IPS DF 6.9 (cell line): ENCODE data around the gene TRAPPC14.
A peak's percentile ranks its signal among the peaks of the same experiment; 100 is the strongest.

Experiments used
- DNase-seq: peaks from one replicate; pipeline ENCODE4 v3.0.0-alpha.2; 2013; ENCODE audit warnings: low read depth, low spot score
- H3K27ac ChIP-seq: one replicate; pipeline ENCODE4 v1.5.1; 2013; ENCODE audit warnings: low read length, control low read depth
- H3K27me3 ChIP-seq: 2 replicates; pipeline ENCODE4 v1.6.1; 2013; ENCODE audit warnings: mild to moderate bottlenecking, low read length; ENCODE audit not compliant: control insufficient read depth, insufficient read depth
- H3K36me3 ChIP-seq: 2 replicates; pipeline ENCODE4 v1.6.1; 2013; ENCODE audit warnings: low read length; ENCODE audit not compliant: control insufficient read depth, insufficient read depth
- H3K4me1 ChIP-seq: 2 replicates; pipeline ENCODE4 v1.6.1; 2013; ENCODE audit warnings: low read length; ENCODE audit not compliant: control insufficient read depth, insufficient read depth
- H3K4me3 ChIP-seq: 2 replicates; pipeline ENCODE4 v1.5.1; 2013; ENCODE audit warnings: mild to moderate bottlenecking, low read length
- H3K9me3 ChIP-seq: 2 replicates; pipeline ENCODE4 v1.6.1; 2013; ENCODE audit warnings: low read length, inconsistent platforms; ENCODE audit not compliant: control insufficient read depth, insufficient read depth
- WGBS: extraction: QIAGEN DNeasy Blood & Tissue Kit; methylation state at CpG from one replicate; pipeline ENCODE4 v1.1.7; 2013; ENCODE audit warnings: mixed read lengths, missing lambda C conversion rate; ENCODE audit not compliant: insufficient read length, insufficient coverage; 5-methylcytosine and 5-hydroxymethylcytosine counted together

TRAPPC14 gene

GRCh38 chr7:100122067-100122466 is 36.5 kb downstream of the TRAPPC14 start:
- no CpG with 5 or more reads among the region's 13 CpGs for WGBS
- no peak for DNase-seq
- no peaks in the 10 kb centered on the region for H3K27me3 ChIP-seq
- no peak overlapping the region for H3K27ac ChIP-seq
- no peaks in the 10 kb centered on the region for H3K36me3 ChIP-seq
- H3K4me1 ChIP-seq = no peaks in the 10 kb centered on the region
- no peak overlapping the region for H3K4me3 ChIP-seq
- no peaks in the 10 kb centered on the region for H3K9me3 ChIP-seq

- no peak overlapping the region for H3K4me3 ChIP-seq
- no CpG with 5 or more reads among the region's 1 CpG for WGBS
- H3K4me1 ChIP-seq = no peaks in the 10 kb centered on the region
- DNase-seq = no peak
- no peaks in the 10 kb centered on the region for H3K36me3 ChIP-seq
- H3K27me3 ChIP-seq = no peaks in the 10 kb centered on the region
- H3K9me3 ChIP-seq = no peaks in the 10 kb centered on the region
- H3K27ac ChIP-seq = no peak overlapping the region
These were observed 37.8 kb downstream of the TRAPPC14 start for GRCh38 chr7:100120733-100121036.

- DNase-seq = no peak
- peak overlapping the region; percentile 69; the same call in 1 of the 2 replicates for H3K4me3 ChIP-seq
These were observed 38.4 kb downstream of the TRAPPC14 start for GRCh38 chr7:100119970-100120732.

GRCh38 chr7:100119072-100119969 is 39.2 kb downstream of the TRAPPC14 start, which contains the start of the genes CNPY4 and TAF6:
TSS of gene CNPY4 (plus strand) at chr7:100119634. CDS start at chr7:100119745, 111 bp downstream.
TSS of gene TAF6 (minus strand) at chr7:100119358. CDS start at chr7:100114209, 5,149 bp downstream.
- Histone ChIP-seq H3K4me3 (peak within 1 kb of the TSS; percentile 91), H3K27me3 (no peaks in the 10 kb centered on the region), H3K36me3 (no peaks in the 10 kb centered on the region), H3K27ac (no peak within 1 kb of the TSS), H3K9me3 (no peaks in the 10 kb centered on the region), H3K4me1 (no peaks in the 10 kb centered on the region)
- DNase-seq = peak; percentile 90
- WGBS = no CpG with 5 or more reads among the region's 49 CpGs

More at GRCh38 chr7:100119970-100120732, 38.4 kb downstream of the TRAPPC14 start:
- whole genome bisulfite sequencing = no CpG with 5 or more reads among the region's 19 CpGs
- no peaks in the 10 kb centered on the region for H3K4me1 ChIP-seq
- no peaks in the 10 kb centered on the region for H3K9me3 ChIP-seq
- H3K27me3 ChIP-seq = no peaks in the 10 kb centered on the region
- H3K27ac ChIP-seq = no peak overlapping the region
- H3K36me3 ChIP-seq = no peaks in the 10 kb centered on the region

- DNase-seq = no peak
- no peaks in the 10 kb centered on the region for H3K27me3 ChIP-seq
- no CpG with 5 or more reads among the region's 18 CpGs for WGBS
- peaks cover 3% of the 10 kb centered on the region; the same call in 1 of the 2 replicates for H3K36me3 ChIP-seq
- H3K27ac ChIP-seq = no peak overlapping the region
- H3K9me3 ChIP-seq = no peaks in the 10 kb centered on the region
- peak overlapping the region; percentile 91 for H3K4me3 ChIP-seq
- no peaks in the 10 kb centered on the region for H3K4me1 ChIP-seq
These were observed 40.0 kb downstream of the TRAPPC14 start for GRCh38 chr7:100118388-100119071.

GRCh38 chr7:100115026-100115425 is 43.5 kb downstream of the TRAPPC14 start:
- no peak overlapping the region for H3K4me3 ChIP-seq
- no CpG with 5 or more reads among the region's 7 CpGs for WGBS
- no peaks in the 10 kb centered on the region for H3K9me3 ChIP-seq
- no peaks in the 10 kb centered on the region for H3K4me1 ChIP-seq
- H3K27me3 ChIP-seq = no peaks in the 10 kb centered on the region
- no peak overlapping the region for H3K27ac ChIP-seq
- DNase-seq = no peak
- H3K36me3 ChIP-seq = peaks cover 19% of the 10 kb centered on the region

- Histone ChIP-seq H3K27me3 (no peaks in the 10 kb centered on the region), H3K27ac (no peak overlapping the region), H3K9me3 (no peaks in the 10 kb centered on the region), H3K4me3 (no peak overlapping the region), H3K36me3 (peaks cover 31% of the 10 kb centered on the region), H3K4me1 (no peaks in the 10 kb centered on the region)
- no peak for DNase-seq
- no CpG with 5 or more reads among the region's 13 CpGs for WGBS
These were observed 46.6 kb downstream of the TRAPPC14 start for GRCh38 chr7:100111914-100112313.

- Histone ChIP-seq H3K27me3 (no peaks in the 10 kb centered on the region), H3K27ac (no peak overlapping the region), H3K4me3 (no peak overlapping the region), H3K4me1 (no peaks in the 10 kb centered on the region), H3K36me3 (peaks cover 36% of the 10 kb centered on the region), H3K9me3 (no peaks in the 10 kb centered on the region)
- WGBS = no CpG with 5 or more reads among the region's 7 CpGs
- no peak for DNase-seq
These were observed 47.4 kb downstream of the TRAPPC14 start for GRCh38 chr7:100111156-100111555.

- Histone ChIP-seq H3K4me1 (no peaks in the 10 kb centered on the region), H3K9me3 (no peaks in the 10 kb centered on the region), H3K36me3 (peaks cover 40% of the 10 kb centered on the region), H3K27me3 (no peaks in the 10 kb centered on the region), H3K27ac (no peak overlapping the region), H3K4me3 (no peak overlapping the region)
- no peak for DNase-seq
- no CpG with 5 or more reads among the region's 12 CpGs for WGBS
These were observed 48.9 kb downstream of the TRAPPC14 start for GRCh38 chr7:100109521-100110163.

GRCh38 chr7:100107890-100108289 is 50.6 kb downstream of the TRAPPC14 start:
- Histone ChIP-seq H3K9me3 (no peaks in the 10 kb centered on the region), H3K4me3 (no peak overlapping the region), H3K4me1 (no peaks in the 10 kb centered on the region), H3K27me3 (no peaks in the 10 kb centered on the region), H3K36me3 (peaks cover 33% of the 10 kb centered on the region), H3K27ac (no peak overlapping the region)
- no peak for DNase-seq
- WGBS = no CpG with 5 or more reads among the region's 11 CpGs
